ENCODE measurements around the gene AKAP6.

AKAP6 gene

DNA sequence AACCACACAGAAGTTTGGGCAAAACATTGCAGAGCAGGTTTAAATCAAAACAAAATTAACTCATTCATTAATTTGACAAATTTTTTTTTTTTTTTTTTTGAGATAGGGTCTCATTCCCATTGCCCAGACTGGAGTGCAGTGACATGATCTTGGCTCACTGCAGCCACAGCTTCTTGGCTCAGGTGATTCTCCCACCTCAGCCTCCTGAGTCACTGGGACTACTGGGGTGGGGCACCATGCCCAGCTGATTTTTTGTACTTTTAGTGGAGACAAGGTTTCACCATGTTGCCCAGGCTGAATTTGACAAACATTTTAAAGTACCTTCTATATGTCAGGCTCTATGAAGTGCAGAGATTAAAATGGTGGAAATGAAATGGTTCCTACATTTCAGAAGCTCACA is 352.5 kb downstream of the AKAP6 start:
- H3K9ac ChIP-seq (ENCODE audit: low read length) = no peak overlapping the region
- no peak overlapping the region for H2AFZ ChIP-seq (ENCODE audit: low read length)
- no peak overlapping the region for H3K4me2 ChIP-seq (ENCODE audit: low read length)
- no peak overlapping the region for H3K27ac ChIP-seq (ENCODE audit: low read depth, low read length, poor library complexity, severe bottlenecking)
- H3K9me3 ChIP-seq (ENCODE audit: low read length) = no peaks in the 10 kb centered on the region
- H3K4me3 ChIP-seq (ENCODE audit: low read depth, low read length, poor library complexity, severe bottlenecking) = no peak overlapping the region
- H3K4me1 ChIP-seq (ENCODE audit: insufficient read depth, low read length, severe bottlenecking) = no peaks in the 10 kb centered on the region
- TF ChIP-seq, protein P1, sequence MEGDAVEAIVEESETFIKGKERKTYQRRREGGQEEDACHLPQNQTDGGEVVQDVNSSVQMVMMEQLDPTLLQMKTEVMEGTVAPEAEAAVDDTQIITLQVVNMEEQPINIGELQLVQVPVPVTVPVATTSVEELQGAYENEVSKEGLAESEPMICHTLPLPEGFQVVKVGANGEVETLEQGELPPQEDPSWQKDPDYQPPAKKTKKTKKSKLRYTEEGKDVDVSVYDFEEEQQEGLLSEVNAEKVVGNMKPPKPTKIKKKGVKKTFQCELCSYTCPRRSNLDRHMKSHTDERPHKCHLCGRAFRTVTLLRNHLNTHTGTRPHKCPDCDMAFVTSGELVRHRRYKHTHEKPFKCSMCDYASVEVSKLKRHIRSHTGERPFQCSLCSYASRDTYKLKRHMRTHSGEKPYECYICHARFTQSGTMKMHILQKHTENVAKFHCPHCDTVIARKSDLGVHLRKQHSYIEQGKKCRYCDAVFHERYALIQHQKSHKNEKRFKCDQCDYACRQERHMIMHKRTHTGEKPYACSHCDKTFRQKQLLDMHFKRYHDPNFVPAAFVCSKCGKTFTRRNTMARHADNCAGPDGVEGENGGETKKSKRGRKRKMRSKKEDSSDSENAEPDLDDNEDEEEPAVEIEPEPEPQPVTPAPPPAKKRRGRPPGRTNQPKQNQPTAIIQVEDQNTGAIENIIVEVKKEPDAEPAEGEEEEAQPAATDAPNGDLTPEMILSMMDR (IDR thresholded peaks at IDR 0.05; ENCODE audit: low read length) = no peak
- no peak for TF ChIP-seq EZH2 (IDR thresholded peaks at IDR 0.05; ENCODE audit: borderline replicate concordance, low read length)
- H3K9me2 ChIP-seq (ENCODE audit: low read depth, low read length) = no peaks in the 10 kb centered on the region
- H3K79me2 ChIP-seq (ENCODE audit: insufficient read depth, low read length) = no peaks in the 10 kb centered on the region
- H4K20me1 ChIP-seq (ENCODE audit: insufficient read depth, low read length) = no peaks in the 10 kb centered on the region
- H3F3A ChIP-seq (ENCODE audit: insufficient read depth, low read length) = no peaks in the 10 kb centered on the region
- no peaks in the 10 kb centered on the region for H3K36me3 ChIP-seq (ENCODE audit: insufficient read depth, low read length)
- H3K27me3 ChIP-seq (ENCODE audit: insufficient read depth, low read length) = no peaks in the 10 kb centered on the region

DNA sequence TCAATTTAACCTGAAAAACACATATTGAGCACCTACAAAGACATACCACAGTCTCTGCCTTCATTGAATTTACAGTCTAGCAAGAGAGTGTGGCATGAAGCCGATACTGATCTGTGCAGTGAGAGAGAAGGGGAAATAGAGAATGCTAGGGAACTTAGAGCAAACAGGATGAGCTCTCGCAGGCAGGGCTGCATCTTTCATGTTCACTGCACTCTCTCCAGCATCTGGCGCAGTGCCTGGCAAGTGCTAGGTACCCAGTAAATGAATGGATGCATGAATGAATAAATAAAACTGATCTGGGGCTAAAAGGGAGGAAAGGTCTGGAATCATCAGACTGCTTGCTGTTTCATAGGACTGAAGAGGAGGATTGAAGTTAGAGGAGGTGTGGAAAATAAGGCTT is 353.1 kb downstream of the AKAP6 start:
- no peaks in the 10 kb centered on the region for H4K20me1 ChIP-seq (ENCODE audit: insufficient read depth, low read length)
- TF ChIP-seq, protein P1 (IDR thresholded peaks at IDR 0.05; ENCODE audit: low read length) = no peak
- TF ChIP-seq EZH2 (IDR thresholded peaks at IDR 0.05; ENCODE audit: borderline replicate concordance, low read length) = no peak
- H3F3A ChIP-seq (ENCODE audit: insufficient read depth, low read length) = no peaks in the 10 kb centered on the region
- H3K9me2 ChIP-seq (ENCODE audit: low read depth, low read length) = no peaks in the 10 kb centered on the region
- no peaks in the 10 kb centered on the region for H3K4me1 ChIP-seq (ENCODE audit: insufficient read depth, low read length, severe bottlenecking)
- H3K4me2 ChIP-seq (ENCODE audit: low read length) = no peak overlapping the region
- no peaks in the 10 kb centered on the region for H3K79me2 ChIP-seq (ENCODE audit: insufficient read depth, low read length)
- H3K27ac ChIP-seq (ENCODE audit: low read depth, low read length, poor library complexity, severe bottlenecking) = no peak overlapping the region
- H2AFZ ChIP-seq (ENCODE audit: low read length) = no peak overlapping the region
- H3K9ac ChIP-seq (ENCODE audit: low read length) = no peak overlapping the region
- H3K4me3 ChIP-seq (ENCODE audit: low read depth, low read length, poor library complexity, severe bottlenecking) = no peak overlapping the region
- H3K36me3 ChIP-seq (ENCODE audit: insufficient read depth, low read length) = no peaks in the 10 kb centered on the region
- H3K9me3 ChIP-seq (ENCODE audit: low read length) = no peaks in the 10 kb centered on the region
- H3K27me3 ChIP-seq (ENCODE audit: insufficient read depth, low read length) = no peaks in the 10 kb centered on the region

DNA sequence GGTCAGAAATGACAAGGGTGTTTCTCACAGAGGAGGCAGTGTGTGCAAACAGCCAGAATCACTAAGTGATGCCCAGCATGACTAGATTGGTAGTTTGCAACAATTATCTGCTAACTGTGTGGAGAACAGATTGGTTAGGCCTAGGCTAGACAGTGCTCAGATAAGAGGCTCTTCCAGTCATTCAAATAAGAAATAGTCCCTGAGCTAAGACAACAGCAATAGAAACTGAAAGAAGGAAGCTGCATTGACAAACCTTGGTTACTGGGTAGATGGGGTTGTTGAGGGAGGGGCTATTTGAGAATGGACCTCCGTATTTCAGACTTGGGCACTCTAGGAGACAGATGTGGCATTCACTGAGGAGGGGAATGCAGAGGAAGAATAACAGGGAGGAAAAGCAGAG is 354.6 kb downstream of the AKAP6 start:
- Histone ChIP-seq H2AFZ (ENCODE audit: low read length) (no peak overlapping the region), H3K36me3 (ENCODE audit: insufficient read depth, low read length) (no peaks in the 10 kb centered on the region), H3K9me2 (ENCODE audit: low read depth, low read length) (no peaks in the 10 kb centered on the region), H4K20me1 (ENCODE audit: insufficient read depth, low read length) (no peaks in the 10 kb centered on the region), H3K27ac (ENCODE audit: low read depth, low read length, poor library complexity, severe bottlenecking) (no peak overlapping the region), H3K4me3 (ENCODE audit: low read depth, low read length, poor library complexity, severe bottlenecking) (no peak overlapping the region), H3K4me2 (ENCODE audit: low read length) (no peak overlapping the region), H3K27me3 (ENCODE audit: insufficient read depth, low read length) (no peaks in the 10 kb centered on the region), H3F3A (ENCODE audit: insufficient read depth, low read length) (no peaks in the 10 kb centered on the region), H3K79me2 (ENCODE audit: insufficient read depth, low read length) (no peaks in the 10 kb centered on the region), H3K4me1 (ENCODE audit: insufficient read depth, low read length, severe bottlenecking) (no peaks in the 10 kb centered on the region), H3K9ac (ENCODE audit: low read length) (no peak overlapping the region), H3K9me3 (ENCODE audit: low read length) (no peaks in the 10 kb centered on the region)
- no peak for TF ChIP-seq EZH2 (IDR thresholded peaks at IDR 0.05; ENCODE audit: borderline replicate concordance, low read length)
- TF ChIP-seq, protein P1 (IDR thresholded peaks at IDR 0.05; ENCODE audit: low read length) = no peak
